OCI-LY3 (cell line): ENCODE results near the gene CNTNAP3B.
"Not testable (repeated sequence)": the region's sequence is repeated elsewhere in the genome, so short reads cannot be mapped to it uniquely, and the experiment has no call there.

ENCODE experiments used
- H2AFZ ChIP-seq: fragments of 200-600, 300-600 bp; shearing (Covaris generic); 2 replicates; pipeline ENCODE4 v1.6.0; 2014; ENCODE audit warnings: antibody characterized with exemption, low read depth, low read length
- H3K27ac ChIP-seq: fragments of 200-600, 300-600 bp; sonication (generic); 2 replicates; pipeline ENCODE4 v1.5.1; 2014; ENCODE audit warnings: mild to moderate bottlenecking, low read length, moderate library complexity, mixed read lengths
- H3K27me3 ChIP-seq: fragments of 200-600, 300-600 bp; sonication (generic); 2 replicates; pipeline ENCODE4 v1.6.1; 2014; ENCODE audit warnings: low read depth, low read length, mixed read lengths
- H3K36me3 ChIP-seq: fragments of 200-600, 300-600 bp; sonication (generic); replicated peaks from 2 replicates; pipeline ENCODE3; 2014; ENCODE audit warnings: low read depth, low read length, mixed read lengths
- H3K4me1 ChIP-seq: fragments of 300-600, 200-600 bp; sonication (generic); 2 replicates; pipeline ENCODE4 v1.6.1; 2014; ENCODE audit warnings: low read length, mixed read lengths
- H3K4me2 ChIP-seq: fragments of 200-600, 300-600 bp; sonication (generic); 2 replicates; pipeline ENCODE4 v1.6.1; 2014; ENCODE audit warnings: low read length, mixed read lengths
- H3K4me3 ChIP-seq: fragments of 300-600, 200-600 bp; sonication (generic); 2 replicates; pipeline ENCODE4 v1.5.1; 2014; ENCODE audit warnings: antibody characterized with exemption, mild to moderate bottlenecking, low read length, moderate library complexity
- H3K79me2 ChIP-seq: fragments of 300-600, 200-600 bp; shearing (Covaris generic); 2 replicates; pipeline ENCODE4 v1.6.1; 2014; ENCODE audit warnings: mild to moderate bottlenecking, low read length, mixed read lengths
- H3K9ac ChIP-seq: fragments of 300-600, 200-600 bp; shearing (Covaris generic); 2 replicates; pipeline ENCODE4 v1.6.0; 2014; ENCODE audit warnings: mild to moderate bottlenecking, low read length, moderate library complexity
- H3K9me3 ChIP-seq: fragments of 200-600, 300-600 bp; shearing (Covaris generic); 2 replicates; pipeline ENCODE4 v1.6.1; 2014; ENCODE audit warnings: low read length, mixed read lengths; ENCODE audit not compliant: insufficient read depth
- H4K20me1 ChIP-seq: fragments of 200-600, 300-600 bp; sonication (generic); 2 replicates; pipeline ENCODE4 v1.6.1; 2016; ENCODE audit warnings: low read length, mixed read lengths; ENCODE audit not compliant: insufficient read depth

CNTNAP3B gene

DNA sequence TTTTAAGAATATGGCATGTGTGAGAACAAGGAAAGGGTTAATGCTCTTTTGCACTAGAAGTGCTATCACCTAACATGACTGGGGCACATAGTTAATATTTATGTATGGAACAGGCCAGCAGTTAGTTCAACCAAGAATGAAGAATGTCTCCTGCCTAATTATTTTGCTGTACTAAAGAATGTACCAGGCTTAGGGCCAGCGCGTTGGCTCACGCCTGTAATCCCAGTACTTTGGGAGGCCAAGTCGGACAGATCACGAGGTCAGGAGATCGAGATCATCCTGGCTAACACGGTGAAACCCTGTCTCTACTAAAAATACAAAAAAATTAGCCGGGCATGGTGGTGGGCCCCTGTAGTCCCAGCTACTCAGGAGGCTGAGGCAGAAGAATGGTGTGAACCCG, 114.9 kb downstream of the CNTNAP3B start:
- H3K27ac ChIP-seq, H3K4me3 ChIP-seq, H4K20me1 ChIP-seq, H3K9ac ChIP-seq, H3K4me1 ChIP-seq, H3K79me2 ChIP-seq, H2AFZ ChIP-seq, H3K9me3 ChIP-seq, H3K27me3 ChIP-seq, H3K36me3 ChIP-seq, H3K4me2 ChIP-seq: not testable (repeated sequence)

- H3K9me3 ChIP-seq, H3K4me2 ChIP-seq, H2AFZ ChIP-seq, H3K9ac ChIP-seq, H4K20me1 ChIP-seq, H3K36me3 ChIP-seq, H3K27ac ChIP-seq, H3K79me2 ChIP-seq, H3K4me1 ChIP-seq, H3K27me3 ChIP-seq, H3K4me3 ChIP-seq: not testable (repeated sequence)
These were observed 137.6 kb downstream of the CNTNAP3B start for GRCh38 chr9:41991607-41992006.

GRCh38 chr9:41980271-41980670, 149.0 kb downstream of the CNTNAP3B start:
- H4K20me1 ChIP-seq, H3K4me1 ChIP-seq, H3K9me3 ChIP-seq, H3K4me3 ChIP-seq, H2AFZ ChIP-seq, H3K79me2 ChIP-seq, H3K36me3 ChIP-seq, H3K27ac ChIP-seq, H3K27me3 ChIP-seq, H3K4me2 ChIP-seq, H3K9ac ChIP-seq: not testable (repeated sequence)

DNA sequence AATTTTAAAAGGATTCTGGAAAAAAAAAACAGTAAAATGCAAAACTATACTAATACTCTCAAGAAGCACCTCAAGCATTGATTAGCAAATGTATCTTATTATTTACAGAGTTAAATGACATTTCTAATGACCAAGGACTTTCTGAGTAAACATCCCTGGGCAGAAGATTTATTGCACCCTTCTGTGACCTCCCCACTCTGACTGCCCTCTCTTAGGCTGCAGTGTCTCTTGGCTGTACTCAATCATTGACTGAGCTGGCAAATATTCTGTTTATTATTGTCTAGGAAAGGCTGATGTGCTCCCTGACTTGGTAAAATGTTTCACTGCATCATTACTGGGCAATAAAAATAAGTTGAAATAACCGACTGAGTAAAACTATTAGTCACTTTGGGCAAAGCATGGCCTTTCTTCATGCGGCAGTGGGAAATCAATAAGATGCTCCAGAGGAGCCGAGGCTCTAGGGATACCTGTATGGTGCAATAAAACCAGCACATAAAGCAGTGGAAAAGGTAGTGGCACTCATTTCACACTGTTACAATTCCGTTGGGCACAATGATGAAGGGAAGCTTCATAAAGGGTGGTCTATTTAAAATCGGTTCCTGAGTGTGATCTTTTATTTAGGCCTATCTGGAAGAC, 151.1 kb downstream of the CNTNAP3B start:
- not testable (repeated sequence) for H3K79me2 ChIP-seq, H2AFZ ChIP-seq, H3K9ac ChIP-seq, H3K36me3 ChIP-seq, H3K9me3 ChIP-seq, H3K4me1 ChIP-seq, H4K20me1 ChIP-seq, H3K27me3 ChIP-seq, H3K4me3 ChIP-seq, H3K27ac ChIP-seq, H3K4me2 ChIP-seq

DNA sequence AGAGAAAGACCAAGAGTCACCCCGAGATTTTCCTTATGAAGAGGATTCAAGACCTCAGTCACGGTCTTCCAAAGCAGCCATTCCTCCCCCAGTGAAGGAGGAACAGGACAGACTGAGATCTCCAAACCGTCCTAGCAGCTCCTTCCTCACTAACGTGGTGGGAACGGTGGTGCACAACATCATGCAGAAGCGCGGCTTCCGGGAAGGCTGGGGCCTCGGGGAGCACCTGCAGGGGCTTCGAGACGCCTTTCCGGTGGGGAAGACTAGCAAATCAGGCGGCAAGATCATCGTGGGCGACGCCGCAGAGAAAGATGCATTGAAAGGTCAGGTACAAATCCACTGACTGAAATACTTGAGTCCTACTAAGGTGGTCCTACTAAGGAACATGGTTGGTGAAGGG, 154.3 kb downstream of the CNTNAP3B start:
- H3K79me2 ChIP-seq, H3K27ac ChIP-seq, H3K9me3 ChIP-seq, H3K4me3 ChIP-seq, H3K9ac ChIP-seq, H3K4me2 ChIP-seq, H3K27me3 ChIP-seq, H3K36me3 ChIP-seq, H3K4me1 ChIP-seq, H2AFZ ChIP-seq, H4K20me1 ChIP-seq: not testable (repeated sequence)

GRCh38 chr9:41953007-41953406, 176.2 kb downstream of the CNTNAP3B start:
- H3K9me3 ChIP-seq, H3K4me2 ChIP-seq, H4K20me1 ChIP-seq, H3K79me2 ChIP-seq, H3K4me3 ChIP-seq, H3K9ac ChIP-seq, H3K27me3 ChIP-seq, H3K27ac ChIP-seq, H3K4me1 ChIP-seq, H2AFZ ChIP-seq, H3K36me3 ChIP-seq: not testable (repeated sequence)

DNA sequence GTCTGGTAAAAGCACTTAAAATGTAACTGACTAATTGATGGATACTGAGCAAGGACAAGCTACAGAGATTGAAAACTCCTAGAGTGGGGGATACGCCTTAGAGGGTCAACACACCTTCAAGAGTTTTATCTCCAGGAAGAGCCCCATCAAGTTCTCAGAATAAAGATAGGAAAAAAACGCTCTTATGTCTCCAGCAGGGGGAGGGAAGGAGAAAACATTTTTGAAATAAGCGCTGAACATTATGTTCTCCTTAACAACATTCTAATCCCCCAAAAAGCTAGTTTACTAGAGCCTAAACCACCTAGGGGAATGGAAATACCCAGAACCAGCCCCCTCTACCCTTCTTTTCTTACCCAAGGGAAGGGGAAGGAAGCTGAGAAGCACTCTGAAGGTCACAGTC, 187.5 kb downstream of the CNTNAP3B start:
- H3K4me1 ChIP-seq, H3K4me2 ChIP-seq, H3K9me3 ChIP-seq, H3K27me3 ChIP-seq, H4K20me1 ChIP-seq, H3K9ac ChIP-seq, H3K36me3 ChIP-seq, H2AFZ ChIP-seq, H3K27ac ChIP-seq, H3K79me2 ChIP-seq, H3K4me3 ChIP-seq: not testable (repeated sequence)

DNA sequence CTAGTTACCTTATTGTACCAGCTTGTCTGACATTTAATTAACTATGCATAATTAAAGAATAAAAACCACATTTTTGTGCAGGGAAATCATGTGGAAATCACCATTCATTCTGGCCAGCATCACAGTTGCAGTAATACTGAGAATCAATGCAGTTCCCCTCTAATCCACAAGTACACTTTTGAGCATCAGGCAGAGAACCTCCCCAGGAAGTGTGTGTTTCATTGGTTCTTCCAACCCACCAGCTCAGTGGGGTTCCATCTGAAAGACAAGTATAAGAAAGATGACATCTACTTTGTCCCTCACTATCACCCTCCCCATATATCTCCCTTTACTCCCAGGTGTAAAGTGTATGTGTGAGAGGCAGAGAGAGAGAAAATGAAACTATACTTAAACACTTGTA, 191.1 kb downstream of the CNTNAP3B start:
- not testable (repeated sequence) for H3K27ac ChIP-seq, H3K9ac ChIP-seq, H2AFZ ChIP-seq, H3K36me3 ChIP-seq, H3K79me2 ChIP-seq, H3K4me1 ChIP-seq, H4K20me1 ChIP-seq, H3K4me3 ChIP-seq, H3K27me3 ChIP-seq, H3K4me2 ChIP-seq, H3K9me3 ChIP-seq

DNA sequence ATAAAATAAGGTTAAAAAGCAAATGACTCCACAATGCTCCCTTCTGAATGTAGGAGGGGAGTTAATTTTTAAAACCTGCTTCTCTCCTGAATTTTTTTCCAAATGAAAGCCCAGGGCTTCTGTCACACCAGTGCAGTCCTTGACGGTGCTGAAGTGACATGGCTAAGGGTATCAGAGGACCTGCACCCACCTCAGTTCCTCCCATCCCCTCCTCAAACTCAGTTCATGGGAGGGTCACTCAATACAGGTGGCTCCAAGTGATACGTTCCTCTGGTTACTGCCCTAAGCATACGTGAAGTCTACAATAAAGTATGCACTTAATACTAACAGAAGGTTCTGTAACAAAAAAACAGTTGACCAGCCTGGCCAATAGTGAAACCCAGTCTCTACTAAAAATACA, 193.5 kb downstream of the CNTNAP3B start:
- not testable (repeated sequence) for H3K36me3 ChIP-seq, H3K4me1 ChIP-seq, H3K4me2 ChIP-seq, H3K27me3 ChIP-seq, H3K79me2 ChIP-seq, H2AFZ ChIP-seq, H3K4me3 ChIP-seq, H3K9ac ChIP-seq, H4K20me1 ChIP-seq, H3K27ac ChIP-seq, H3K9me3 ChIP-seq

DNA sequence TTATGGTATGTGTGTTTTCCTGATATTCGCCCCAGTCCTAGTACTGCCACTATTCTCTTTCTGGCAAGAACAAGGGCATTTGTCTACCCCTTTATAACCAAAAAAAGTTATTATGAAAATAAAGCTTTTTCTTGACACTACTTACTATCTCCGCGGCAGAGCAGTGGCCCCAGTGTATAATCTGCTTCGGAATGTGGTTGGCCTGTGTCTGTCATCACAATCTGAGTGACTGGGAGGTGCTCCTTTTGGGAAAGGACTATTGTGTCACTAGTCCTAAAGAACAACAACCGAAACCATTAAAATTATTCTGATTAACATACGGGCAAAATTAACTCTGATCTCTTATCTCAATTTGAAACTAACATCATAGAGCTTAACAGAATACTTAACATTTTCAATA, 200.1 kb downstream of the CNTNAP3B start:
- not testable (repeated sequence) for H3K27me3 ChIP-seq, H2AFZ ChIP-seq, H3K36me3 ChIP-seq, H3K79me2 ChIP-seq, H3K4me2 ChIP-seq, H3K4me1 ChIP-seq, H3K27ac ChIP-seq, H3K4me3 ChIP-seq, H3K9ac ChIP-seq, H4K20me1 ChIP-seq, H3K9me3 ChIP-seq
